OCI-M2 (cell line): Measurements from ENCODE around the gene KIAA0825.

Experiments used
- DNase-seq: peaks from one replicate; lab custom pipeline; 2025; ENCODE audit not compliant: unreplicated experiment; lab: John Stamatoyannopoulos, UW

Gene KIAA0825

DNA sequence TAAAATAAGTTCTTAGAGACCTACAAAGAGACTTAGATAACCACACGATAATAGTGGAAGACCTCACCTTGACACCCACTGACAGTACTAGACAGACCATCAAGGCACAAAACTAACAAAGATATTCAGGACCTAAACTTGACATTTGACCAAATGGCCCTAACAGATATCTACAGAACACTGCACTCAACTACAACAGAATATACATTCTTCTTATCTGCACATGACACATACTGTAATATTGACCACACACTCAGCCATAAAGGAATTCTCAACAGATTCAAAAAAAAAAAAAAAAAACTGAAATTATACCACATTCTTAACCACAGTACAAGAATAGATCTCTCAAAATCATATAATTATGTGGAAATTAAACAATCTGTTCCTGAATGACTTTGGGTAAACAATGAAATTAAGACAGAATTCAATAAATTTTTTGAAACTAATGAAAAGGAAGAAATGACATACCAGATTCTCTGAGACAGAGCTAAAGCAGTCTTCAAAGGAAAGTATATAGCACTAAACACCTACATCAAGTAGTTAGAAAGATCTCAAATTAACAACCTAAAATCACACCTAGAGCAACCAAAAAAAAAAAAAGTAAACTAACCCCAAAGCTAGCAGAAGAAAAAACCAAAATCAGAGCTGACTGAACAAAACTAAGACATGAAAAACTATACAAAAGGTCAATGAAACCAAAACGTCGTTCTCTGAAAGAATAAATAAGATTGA, 514.7 kb downstream of the KIAA0825 start:
- DNase-seq: no peak
